NCI-H82 treated with DMSO at 0.1 percent for 48 hours (cell line): ENCODE results near the gene ACADS.

Experiments
- DNase-seq: peaks from one replicate; lab custom pipeline; 2025; ENCODE audit not compliant: unreplicated experiment; lab: John Stamatoyannopoulos, UW

The ACADS gene

GRCh38 chr12:120725659-120726509 is at the start of gene ACADS:
ACADS (plus strand) TSS chr12:120725826; CDS start chr12:120725886, 60 bp downstream.
- peak; percentile 30 for DNase-seq

DNA sequence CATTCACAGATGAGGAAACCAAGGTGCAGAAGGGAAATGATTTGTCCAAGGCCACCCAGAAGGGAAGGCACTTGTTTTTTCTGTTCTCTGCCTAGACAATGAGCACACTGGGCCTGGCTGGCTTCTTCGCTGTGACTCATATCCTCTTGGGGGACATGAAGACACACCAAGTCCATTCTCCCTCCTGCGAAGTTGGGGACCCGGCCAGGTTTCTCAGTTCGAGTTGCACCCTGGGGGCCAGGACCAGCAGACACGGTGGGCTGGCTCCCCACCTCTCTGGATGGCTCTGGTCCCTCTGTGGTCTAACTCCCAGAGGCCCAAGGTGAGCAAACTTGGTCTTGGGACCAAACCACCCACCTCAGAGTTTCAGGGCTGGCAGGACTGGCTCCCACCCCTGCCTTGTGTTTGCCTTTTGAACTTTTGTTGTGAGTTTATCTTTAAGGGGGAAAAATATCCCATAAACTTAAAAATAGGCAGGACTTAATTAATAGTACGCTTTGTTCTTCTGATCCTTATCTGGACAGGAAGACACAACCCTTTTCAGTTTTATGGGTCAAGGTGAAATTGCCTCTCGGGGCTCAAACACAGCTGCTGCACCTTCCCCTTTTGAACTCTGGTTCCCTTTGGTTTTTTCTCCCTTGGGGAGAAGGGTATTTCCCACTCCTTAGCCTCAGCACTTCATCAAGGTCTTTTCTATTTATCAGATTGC is 47.7 kb upstream of the ACADS start:
- no peak for DNase-seq

DNA sequence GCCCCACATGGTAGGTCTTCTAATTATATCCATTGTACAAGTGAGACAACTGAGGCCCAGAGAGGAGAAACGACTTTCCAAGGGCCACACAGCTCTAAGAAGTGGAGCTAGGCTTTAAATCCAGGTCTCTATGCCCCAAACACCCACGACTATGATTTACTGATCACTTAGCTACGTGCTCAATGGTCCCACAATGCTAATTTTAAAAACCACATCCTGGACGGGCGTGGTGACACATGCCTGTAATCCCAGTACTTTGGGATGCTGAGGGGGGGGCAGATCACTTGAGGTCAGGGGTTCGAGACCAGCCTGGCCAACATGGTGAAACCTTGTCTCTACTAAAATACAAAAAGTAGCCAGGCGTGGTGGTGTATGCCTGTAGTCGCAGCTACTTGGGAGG is 47.1 kb upstream of the ACADS start:
- DNase-seq = no peak

GRCh38 chr12:120680165-120680738 is 45.4 kb upstream of the ACADS start:
- no peak for DNase-seq

DNA sequence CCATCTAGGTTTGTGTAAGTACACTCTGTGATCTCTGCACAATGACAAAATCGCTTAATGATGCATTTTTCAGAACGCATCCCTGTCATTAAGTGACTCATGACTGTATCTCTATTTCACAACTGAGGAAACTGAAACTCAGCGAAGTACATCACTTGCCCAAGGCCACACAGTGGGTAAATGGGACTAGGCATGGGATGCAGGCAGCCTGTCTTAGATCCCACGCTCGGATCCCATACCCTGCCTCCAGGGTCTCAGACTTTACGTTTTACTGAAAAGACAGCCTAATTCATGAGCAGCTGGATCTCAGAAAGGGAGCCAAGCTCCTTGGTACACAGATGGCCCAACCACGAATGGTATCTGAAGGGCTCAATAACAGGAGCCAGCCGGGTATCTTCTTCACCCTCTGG is 41.1 kb upstream of the ACADS start:
- DNase-seq = no peak

GRCh38 chr12:120685522-120685921 is 40.1 kb upstream of the ACADS start:
- no peak for DNase-seq

GRCh38 chr12:120686151-120686689 is 39.4 kb upstream of the ACADS start:
- peak; percentile 91 for DNase-seq

- peak; percentile 94 for DNase-seq
Observed at GRCh38 chr12:120686690-120687577, 38.7 kb upstream of the ACADS start, which contains the start of gene MLEC. MLEC (plus strand) TSS chr12:120687149; CDS start chr12:120687297, 148 bp downstream.

DNA sequence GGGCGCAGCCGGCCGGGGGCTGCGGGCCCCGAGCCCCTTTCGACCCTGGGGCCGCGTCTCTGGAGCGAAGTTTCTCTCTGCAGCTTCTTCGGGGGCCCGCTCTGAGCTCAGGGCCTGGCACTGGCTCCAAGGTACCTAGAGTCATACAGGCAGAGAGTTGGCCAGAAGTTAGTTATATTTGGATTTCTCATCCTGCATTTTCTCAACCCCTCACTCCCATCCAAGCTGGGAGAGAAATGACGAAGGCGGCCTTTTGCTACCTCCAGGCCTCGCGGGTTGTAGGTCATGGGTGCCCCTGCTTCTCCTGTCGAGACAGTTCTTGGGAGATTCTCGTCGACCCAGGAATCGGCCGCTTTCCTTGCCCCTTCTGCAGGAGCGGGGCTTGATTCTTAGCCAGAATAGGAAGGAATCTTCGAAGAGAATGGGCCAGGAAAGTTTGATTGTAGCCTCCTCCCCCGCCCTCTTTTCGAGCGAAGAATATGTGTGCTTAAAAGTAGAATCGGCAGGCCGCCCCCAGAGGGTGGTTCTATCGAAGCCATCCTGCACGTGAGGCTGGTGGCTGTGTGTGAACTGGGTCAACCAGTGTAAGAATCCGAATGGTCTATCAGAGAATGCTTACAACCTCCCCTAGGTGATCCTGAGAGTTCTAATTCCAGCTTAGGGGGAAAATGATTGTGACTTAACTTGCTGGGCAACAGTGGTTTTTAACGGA is 37.9 kb upstream of the ACADS start:
- no peak for DNase-seq

DNA sequence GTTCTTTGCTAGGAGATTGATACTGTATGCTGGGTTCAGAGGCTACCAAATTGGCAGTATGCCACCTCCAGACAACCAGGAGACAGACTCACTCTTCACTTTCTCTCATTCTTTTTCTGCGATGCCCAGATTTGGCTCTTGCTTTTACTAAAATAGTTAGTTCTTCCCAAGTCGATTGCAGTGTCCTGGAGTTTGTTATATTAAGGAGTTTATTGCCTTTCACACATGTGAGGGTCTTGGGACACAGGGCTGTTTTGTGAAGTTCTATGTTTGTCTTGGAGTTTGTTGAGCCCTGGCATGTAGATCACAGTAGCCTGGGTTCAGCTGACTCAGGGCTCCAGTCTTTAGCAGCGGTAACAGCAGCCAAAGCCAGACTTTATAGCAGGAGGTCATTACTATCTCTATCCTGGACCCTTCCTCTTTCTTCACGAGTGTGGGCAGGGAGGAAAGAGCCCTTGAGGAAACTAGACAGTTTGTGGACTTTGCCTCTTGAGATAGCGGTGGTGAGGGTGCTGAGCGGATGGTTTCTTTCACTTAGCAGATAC is 37.0 kb upstream of the ACADS start:
- no peak for DNase-seq

DNA sequence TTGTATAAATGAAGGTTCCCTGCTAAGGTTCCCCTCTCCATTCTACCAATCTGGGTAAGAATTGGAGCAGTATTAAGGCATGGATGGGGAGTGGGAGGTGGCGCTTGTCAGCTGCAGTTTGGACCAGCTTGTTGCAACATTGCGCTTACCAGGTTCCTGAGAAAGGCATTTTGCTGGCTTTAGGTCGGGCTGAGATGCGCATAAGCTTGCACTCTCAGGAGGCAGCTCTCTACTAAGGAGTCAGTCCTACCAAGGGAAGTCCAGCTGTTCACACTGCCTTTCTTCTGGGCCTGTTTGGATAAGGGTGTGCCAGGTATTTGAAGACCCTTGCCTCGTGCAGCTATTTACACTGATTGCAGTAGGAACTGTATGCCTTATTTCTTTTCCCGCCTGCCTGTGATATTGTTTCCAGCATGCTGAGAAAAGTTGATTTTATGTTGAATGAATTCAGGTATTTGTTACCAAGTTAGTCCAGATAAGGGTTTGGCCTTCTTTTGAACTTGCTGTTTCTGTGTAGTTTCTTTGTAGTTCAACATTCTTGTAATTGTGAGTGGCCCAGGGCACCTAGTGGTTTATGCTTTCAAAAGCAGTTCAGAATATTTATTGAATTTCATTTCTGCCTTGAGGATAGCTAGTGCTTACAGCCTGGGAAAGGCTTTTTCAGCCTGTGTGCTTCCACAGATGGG is 36.1 kb upstream of the ACADS start:
- DNase-seq = no peak

DNA sequence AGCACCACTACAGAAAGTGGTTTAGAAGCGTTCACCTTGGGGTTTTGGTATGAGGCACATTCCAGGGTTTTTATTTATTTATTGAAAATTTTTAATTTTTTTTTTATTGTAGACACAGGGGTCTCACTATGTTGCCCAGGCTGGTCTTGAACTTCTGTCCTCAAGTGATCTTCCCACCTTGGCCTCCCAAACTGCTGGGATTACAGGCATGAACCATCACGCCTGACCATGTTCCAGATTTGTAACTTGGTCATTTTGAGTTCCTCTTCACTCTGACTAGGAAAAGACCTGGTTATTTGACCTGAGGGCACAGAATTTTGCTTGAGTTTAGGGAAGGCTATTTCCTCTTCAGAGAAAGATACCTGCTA is 35.6 kb upstream of the ACADS start:
- DNase-seq = no peak

DNA sequence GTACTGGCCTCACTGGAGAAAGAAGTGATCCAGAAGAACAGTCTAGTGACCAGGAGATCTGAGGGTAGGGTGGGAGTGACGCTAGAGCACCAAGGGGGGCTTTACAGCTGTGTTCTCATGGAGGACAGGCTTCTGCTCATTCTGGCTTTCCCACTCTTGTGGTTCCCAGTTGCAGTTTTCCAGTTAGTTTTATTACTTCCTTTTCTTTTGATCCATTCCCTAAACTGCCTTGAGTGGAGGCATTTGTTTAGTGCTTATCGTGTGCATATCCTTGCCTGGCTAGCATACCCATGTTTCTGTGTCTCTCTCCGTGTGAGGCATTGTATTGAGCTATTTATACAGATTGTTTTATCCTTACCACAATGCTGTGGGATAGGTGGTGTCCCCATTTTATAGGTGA is 34.6 kb upstream of the ACADS start:
- no peak for DNase-seq

DNA sequence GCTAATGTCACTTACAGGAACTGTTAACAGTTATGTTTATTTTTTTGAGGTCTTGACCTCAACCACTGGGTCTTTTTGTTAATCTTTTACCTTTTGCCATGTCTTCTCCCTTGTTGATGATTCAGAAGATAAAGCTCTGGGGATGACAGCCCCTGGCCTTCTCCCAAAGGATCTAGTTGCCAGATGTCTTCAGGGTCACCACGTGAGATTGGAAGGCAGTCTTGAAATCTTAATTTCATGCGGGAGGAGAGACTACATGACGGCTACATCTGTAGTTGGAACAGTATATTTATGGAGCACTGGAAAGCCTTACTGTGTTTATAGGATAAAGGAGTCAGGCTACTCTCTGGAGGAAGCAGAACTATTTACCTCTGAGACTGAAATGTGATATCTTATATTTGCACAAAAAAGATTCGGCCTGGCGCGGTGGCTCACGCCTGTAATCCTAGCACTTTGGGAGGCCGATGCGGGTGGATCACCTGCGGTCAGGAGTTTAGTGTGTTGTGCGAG is 33.0 kb upstream of the ACADS start:
- no peak for DNase-seq

DNA sequence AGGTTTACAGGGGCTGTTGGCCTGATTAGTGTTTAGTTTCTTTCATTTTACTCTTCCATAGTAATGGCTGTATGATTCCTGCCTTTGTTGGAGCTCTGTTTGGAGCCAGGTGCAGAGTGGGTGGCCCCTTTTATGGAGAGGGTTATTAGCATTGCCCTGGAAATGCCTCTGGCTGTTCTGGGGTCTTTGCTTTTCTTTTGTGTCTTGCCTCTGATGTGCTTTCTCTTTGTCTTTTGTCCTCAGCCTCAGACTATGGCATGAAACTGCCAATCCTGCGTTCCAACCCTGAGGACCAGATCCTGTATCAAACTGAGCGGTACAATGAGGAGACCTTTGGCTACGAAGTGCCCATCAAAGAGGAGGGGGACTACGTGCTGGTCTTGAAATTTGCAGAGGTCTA is 31.8 kb upstream of the ACADS start:
- no peak for DNase-seq

DNA sequence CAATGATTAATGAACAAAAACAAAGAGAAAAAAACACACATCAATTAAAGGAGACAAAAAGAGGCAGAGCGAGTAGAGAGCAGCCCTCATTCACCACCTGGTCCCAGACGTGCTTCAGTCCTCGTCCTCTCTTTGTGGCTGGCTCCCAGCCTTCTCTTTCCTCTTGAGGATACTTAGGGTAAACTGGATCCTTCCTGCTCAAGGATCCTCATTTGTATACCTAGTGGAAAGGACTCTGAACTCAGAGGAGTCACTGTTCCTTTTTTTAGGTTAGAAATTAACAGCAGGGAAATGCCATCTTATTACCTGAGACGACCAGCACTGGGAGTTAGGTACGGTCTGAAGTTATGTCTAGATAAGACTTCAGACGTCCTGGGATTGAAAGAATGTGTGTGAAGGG is 29.0 kb upstream of the ACADS start:
- DNase-seq = no peak

- DNase-seq = no peak
Observed at GRCh38 chr12:120697344-120697743, 28.3 kb upstream of the ACADS start.

DNA sequence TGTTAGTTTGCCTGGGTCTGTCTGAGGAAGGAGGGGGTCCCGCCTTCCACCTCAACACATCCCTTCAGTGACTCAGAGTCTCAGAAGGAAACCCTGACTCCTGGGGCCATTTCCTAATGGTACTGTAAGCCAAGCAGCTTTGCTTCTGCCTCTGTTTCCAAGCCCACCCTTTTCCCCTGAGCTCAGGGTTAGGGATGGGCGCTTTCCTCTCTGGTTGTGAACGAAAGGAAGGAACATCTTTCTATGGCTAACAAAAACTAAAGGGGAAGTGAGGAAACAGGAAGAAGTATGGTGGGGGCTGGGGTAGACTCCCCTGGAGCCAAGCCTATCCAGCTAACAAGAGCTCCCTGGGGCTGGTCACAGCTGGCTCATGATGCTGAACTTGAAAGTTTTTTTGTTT is 27.0 kb upstream of the ACADS start:
- no peak for DNase-seq

DNA sequence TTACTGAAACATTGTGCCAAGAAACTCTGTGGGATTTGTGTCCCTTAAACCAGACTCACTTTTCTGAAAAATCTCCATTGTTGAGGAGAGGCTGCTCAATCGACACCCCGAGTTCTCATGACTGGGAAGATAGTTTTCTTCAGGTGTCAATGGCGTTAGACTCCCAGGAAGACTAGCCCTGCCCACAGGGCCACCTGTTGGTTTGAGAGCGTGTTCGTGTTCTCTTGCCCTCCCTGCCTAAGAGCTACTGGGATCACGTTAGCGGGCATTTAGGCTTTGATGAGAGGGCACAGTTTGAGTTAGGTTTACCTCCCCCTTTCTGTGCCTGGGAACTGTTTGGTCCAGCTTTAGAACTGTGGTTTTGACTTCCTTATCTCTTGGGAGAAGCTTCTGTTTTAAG is 26.1 kb upstream of the ACADS start:
- DNase-seq = no peak
